OCI-LY3 (cell line): Measurements from ENCODE around the gene PRPF40B.

Source experiments
- H2AFZ ChIP-seq: fragments of 200-600, 300-600 bp; shearing (Covaris generic); 2 replicates; pipeline ENCODE4 v1.6.0; 2014; ENCODE audit warnings: antibody characterized with exemption, low read depth, low read length
- H3K27ac ChIP-seq: fragments of 200-600, 300-600 bp; sonication (generic); 2 replicates; pipeline ENCODE4 v1.5.1; 2014; ENCODE audit warnings: mild to moderate bottlenecking, low read length, moderate library complexity, mixed read lengths
- H3K27me3 ChIP-seq: fragments of 200-600, 300-600 bp; sonication (generic); 2 replicates; pipeline ENCODE4 v1.6.1; 2014; ENCODE audit warnings: low read depth, low read length, mixed read lengths
- H3K36me3 ChIP-seq: fragments of 200-600, 300-600 bp; sonication (generic); replicated peaks from 2 replicates; pipeline ENCODE3; 2014; ENCODE audit warnings: low read depth, low read length, mixed read lengths
- H3K4me1 ChIP-seq: fragments of 300-600, 200-600 bp; sonication (generic); 2 replicates; pipeline ENCODE4 v1.6.1; 2014; ENCODE audit warnings: low read length, mixed read lengths
- H3K4me2 ChIP-seq: fragments of 200-600, 300-600 bp; sonication (generic); 2 replicates; pipeline ENCODE4 v1.6.1; 2014; ENCODE audit warnings: low read length, mixed read lengths
- H3K4me3 ChIP-seq: fragments of 300-600, 200-600 bp; sonication (generic); 2 replicates; pipeline ENCODE4 v1.5.1; 2014; ENCODE audit warnings: antibody characterized with exemption, mild to moderate bottlenecking, low read length, moderate library complexity
- H3K79me2 ChIP-seq: fragments of 300-600, 200-600 bp; shearing (Covaris generic); 2 replicates; pipeline ENCODE4 v1.6.1; 2014; ENCODE audit warnings: mild to moderate bottlenecking, low read length, mixed read lengths
- H3K9ac ChIP-seq: fragments of 300-600, 200-600 bp; shearing (Covaris generic); 2 replicates; pipeline ENCODE4 v1.6.0; 2014; ENCODE audit warnings: mild to moderate bottlenecking, low read length, moderate library complexity
- H3K9me3 ChIP-seq: fragments of 200-600, 300-600 bp; shearing (Covaris generic); 2 replicates; pipeline ENCODE4 v1.6.1; 2014; ENCODE audit warnings: low read length, mixed read lengths; ENCODE audit not compliant: insufficient read depth
- H4K20me1 ChIP-seq: fragments of 200-600, 300-600 bp; sonication (generic); 2 replicates; pipeline ENCODE4 v1.6.1; 2016; ENCODE audit warnings: low read length, mixed read lengths; ENCODE audit not compliant: insufficient read depth
- CTCF ChIP-seq: fragments of 200-600, 300-600 bp; sonication (generic); IDR thresholded peaks from 2 replicates; pipeline ENCODE4 v1.5.1; 2014; ENCODE audit warnings: antibody characterized with exemption, low read length, low read depth
- EZH2phosphoT487 ChIP-seq: fragments of 200-600 bp; shearing (Covaris generic); IDR thresholded peaks from 2 replicates; pipeline ENCODE4 v1.6.1; 2018; ENCODE audit warnings: antibody characterized with exemption, mixed run types, low read depth

PRPF40B gene

GRCh38 chr12:49635656-49636055 is 12.3 kb downstream of the PRPF40B start:
- no peak overlapping the region for H2AFZ ChIP-seq

GRCh38 chr12:49636574-49636973 is 13.2 kb downstream of the PRPF40B start:
- Histone ChIP-seq H2AFZ (no peak overlapping the region), H3K4me2 (no peak overlapping the region), H3K36me3 (peaks cover 18% of the 10 kb centered on the region), H3K9me3 (no peaks in the 10 kb centered on the region), H3K79me2 (no peaks in the 10 kb centered on the region), H4K20me1 (no peaks in the 10 kb centered on the region; the same call in 1 of the 2 replicates), H3K27ac (no peak overlapping the region), H3K4me3 (no peak overlapping the region), H3K27me3 (no peaks in the 10 kb centered on the region), H3K9ac (no peak overlapping the region), H3K4me1 (peaks cover 18% of the 10 kb centered on the region)
- no peak for TF ChIP-seq CTCF
- TF ChIP-seq EZH2phosphoT487, result no peak

More at GRCh38 chr12:49635656-49636055, 12.3 kb downstream of the PRPF40B start:
- Histone ChIP-seq H3K79me2 (no peaks in the 10 kb centered on the region), H3K4me1 (peaks cover 18% of the 10 kb centered on the region), H3K4me2 (no peak overlapping the region), H4K20me1 (no peaks in the 10 kb centered on the region), H3K27me3 (no peaks in the 10 kb centered on the region), H3K36me3 (peaks cover 11% of the 10 kb centered on the region), H3K9me3 (no peaks in the 10 kb centered on the region), H3K27ac (no peak overlapping the region), H3K9ac (no peak overlapping the region), H3K4me3 (no peak overlapping the region)
- TF ChIP-seq EZH2phosphoT487 (no peak), CTCF (no peak)

- no peaks in the 10 kb centered on the region for H3K27me3 ChIP-seq
- H3K9me3 ChIP-seq, result no peaks in the 10 kb centered on the region
- no peak overlapping the region for H3K4me3 ChIP-seq
- H3K36me3 ChIP-seq, result peaks cover 23% of the 10 kb centered on the region
- peaks cover 18% of the 10 kb centered on the region for H3K4me1 ChIP-seq
- H3K79me2 ChIP-seq, result no peaks in the 10 kb centered on the region
- no peak overlapping the region for H2AFZ ChIP-seq
- TF ChIP-seq CTCF (peak; percentile 72), EZH2phosphoT487 (no peak)
- no peak overlapping the region for H3K4me2 ChIP-seq
- H3K27ac ChIP-seq, result no peak overlapping the region
- no peaks in the 10 kb centered on the region; the same call in 1 of the 2 replicates for H4K20me1 ChIP-seq
- H3K9ac ChIP-seq, result no peak overlapping the region
These were observed 13.8 kb downstream of the PRPF40B start for GRCh38 chr12:49636979-49637755.

- H3K4me1 ChIP-seq, result peaks cover 27% of the 10 kb centered on the region
- H3K4me2 ChIP-seq, result no peak overlapping the region
- H3K27ac ChIP-seq, result no peak overlapping the region
- H3K36me3 ChIP-seq, result peaks cover 57% of the 10 kb centered on the region
- H3K4me3 ChIP-seq, result no peak overlapping the region
- TF ChIP-seq CTCF (no peak), EZH2phosphoT487 (no peak)
- H3K79me2 ChIP-seq, result no peaks in the 10 kb centered on the region
- H3K27me3 ChIP-seq, result no peaks in the 10 kb centered on the region
- H2AFZ ChIP-seq, result no peak overlapping the region
- no peaks in the 10 kb centered on the region for H3K9me3 ChIP-seq
- no peak overlapping the region for H3K9ac ChIP-seq
- no peaks in the 10 kb centered on the region; the same call in 1 of the 2 replicates for H4K20me1 ChIP-seq
These were observed 18.5 kb downstream of the PRPF40B start for GRCh38 chr12:49641748-49642369.
